ENCODE results near the gene CENPF.
A peak's percentile ranks its signal among the peaks of the same experiment; 100 is the strongest.
"Not testable (repeated sequence)": the region's sequence is repeated elsewhere in the genome, so short reads cannot be mapped to it uniquely, and the experiment has no call there.

Gene CENPF, protein sequence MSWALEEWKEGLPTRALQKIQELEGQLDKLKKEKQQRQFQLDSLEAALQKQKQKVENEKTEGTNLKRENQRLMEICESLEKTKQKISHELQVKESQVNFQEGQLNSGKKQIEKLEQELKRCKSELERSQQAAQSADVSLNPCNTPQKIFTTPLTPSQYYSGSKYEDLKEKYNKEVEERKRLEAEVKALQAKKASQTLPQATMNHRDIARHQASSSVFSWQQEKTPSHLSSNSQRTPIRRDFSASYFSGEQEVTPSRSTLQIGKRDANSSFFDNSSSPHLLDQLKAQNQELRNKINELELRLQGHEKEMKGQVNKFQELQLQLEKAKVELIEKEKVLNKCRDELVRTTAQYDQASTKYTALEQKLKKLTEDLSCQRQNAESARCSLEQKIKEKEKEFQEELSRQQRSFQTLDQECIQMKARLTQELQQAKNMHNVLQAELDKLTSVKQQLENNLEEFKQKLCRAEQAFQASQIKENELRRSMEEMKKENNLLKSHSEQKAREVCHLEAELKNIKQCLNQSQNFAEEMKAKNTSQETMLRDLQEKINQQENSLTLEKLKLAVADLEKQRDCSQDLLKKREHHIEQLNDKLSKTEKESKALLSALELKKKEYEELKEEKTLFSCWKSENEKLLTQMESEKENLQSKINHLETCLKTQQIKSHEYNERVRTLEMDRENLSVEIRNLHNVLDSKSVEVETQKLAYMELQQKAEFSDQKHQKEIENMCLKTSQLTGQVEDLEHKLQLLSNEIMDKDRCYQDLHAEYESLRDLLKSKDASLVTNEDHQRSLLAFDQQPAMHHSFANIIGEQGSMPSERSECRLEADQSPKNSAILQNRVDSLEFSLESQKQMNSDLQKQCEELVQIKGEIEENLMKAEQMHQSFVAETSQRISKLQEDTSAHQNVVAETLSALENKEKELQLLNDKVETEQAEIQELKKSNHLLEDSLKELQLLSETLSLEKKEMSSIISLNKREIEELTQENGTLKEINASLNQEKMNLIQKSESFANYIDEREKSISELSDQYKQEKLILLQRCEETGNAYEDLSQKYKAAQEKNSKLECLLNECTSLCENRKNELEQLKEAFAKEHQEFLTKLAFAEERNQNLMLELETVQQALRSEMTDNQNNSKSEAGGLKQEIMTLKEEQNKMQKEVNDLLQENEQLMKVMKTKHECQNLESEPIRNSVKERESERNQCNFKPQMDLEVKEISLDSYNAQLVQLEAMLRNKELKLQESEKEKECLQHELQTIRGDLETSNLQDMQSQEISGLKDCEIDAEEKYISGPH (N-terminal part only)

DNA sequence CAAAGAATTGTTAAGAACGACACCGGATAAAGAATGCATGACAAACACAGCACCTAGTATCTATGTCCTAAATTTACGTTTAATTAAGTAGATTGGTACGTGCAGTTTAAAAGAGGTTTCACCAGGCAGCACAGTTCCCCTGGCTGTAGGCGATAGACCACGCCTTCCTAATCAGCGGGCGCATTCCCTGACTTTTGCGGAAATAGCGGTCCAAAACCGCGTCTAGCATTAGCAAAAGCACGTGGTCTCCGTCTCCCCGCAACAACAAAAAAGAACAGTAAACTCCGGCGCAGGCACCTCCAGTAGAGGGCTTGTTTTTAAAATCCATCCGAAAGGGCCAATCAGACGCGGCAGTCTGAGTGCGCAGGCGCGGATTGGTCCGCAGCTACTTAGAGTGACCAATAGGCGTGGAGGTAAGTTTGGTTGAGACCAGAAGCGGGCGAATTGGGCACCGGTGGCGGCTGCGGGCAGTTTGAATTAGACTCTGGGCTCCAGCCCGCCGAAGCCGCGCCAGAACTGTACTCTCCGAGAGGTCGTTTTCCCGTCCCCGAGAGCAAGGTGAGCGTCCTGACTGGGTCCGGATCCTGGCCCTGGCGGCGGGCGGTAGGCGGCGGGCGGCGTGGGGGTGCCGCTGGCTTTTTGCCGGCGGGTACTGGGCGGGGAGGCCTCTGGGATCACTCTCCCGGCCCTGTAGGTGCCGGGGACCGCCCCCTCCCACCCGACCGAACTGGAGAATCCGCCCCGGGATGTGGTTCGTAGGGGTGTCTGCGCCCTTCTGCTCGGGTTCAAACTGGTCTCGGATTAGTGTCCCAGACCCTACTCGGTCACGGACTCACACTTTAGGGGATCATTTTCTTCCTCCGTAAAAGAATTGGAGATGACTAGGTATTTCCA lies at the start of gene CENPF:
TSS of gene CENPF (plus strand) at position 432 of the 894 bp plus-strand sequence. CDS start 10,560 bp downstream, outside the sequence.
- peak; percentile 98 to 99 for ATAC-seq

DNA sequence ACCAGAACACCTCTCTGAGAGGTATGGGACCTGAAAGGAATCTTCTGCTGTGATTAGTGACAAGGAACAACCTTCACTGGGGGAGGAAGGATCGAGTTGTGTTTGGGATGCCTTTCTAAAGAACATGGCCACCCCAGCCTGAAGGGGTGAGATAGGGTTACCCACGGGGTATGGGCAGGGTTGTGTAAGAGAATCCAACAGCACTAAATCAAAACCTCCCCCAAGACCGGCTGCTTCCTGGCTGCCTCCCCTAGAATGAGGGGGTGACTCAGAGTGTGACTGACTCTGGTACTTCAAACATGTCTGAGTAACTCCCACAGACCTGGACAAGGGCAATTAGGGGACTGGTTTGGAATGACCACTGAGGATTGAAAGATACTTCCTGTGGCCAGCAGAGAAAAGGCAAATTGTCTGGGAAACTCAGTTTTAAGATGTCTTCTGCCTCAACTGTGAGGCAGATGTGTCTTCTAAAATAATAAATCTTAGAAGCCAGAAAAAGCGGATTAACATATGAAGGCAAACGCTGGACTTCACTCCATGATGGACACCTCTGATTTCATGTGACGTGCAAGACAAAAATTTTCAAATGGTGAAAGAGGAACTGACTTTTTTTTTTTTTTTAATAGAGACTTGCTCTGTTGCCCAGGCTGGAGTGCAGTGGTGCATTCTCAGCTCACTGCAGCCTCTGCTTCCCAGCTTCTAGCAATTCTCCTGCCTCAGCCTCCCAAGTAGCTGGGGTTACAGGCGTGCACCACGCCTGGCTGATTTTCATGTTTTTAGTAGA lies 44.9 kb upstream of the CENPF start:
- ATAC-seq: no peak

- ATAC-seq: no peak
Observed at GRCh38 chr1:214563881-214564280, 39.1 kb upstream of the CENPF start.

DNA sequence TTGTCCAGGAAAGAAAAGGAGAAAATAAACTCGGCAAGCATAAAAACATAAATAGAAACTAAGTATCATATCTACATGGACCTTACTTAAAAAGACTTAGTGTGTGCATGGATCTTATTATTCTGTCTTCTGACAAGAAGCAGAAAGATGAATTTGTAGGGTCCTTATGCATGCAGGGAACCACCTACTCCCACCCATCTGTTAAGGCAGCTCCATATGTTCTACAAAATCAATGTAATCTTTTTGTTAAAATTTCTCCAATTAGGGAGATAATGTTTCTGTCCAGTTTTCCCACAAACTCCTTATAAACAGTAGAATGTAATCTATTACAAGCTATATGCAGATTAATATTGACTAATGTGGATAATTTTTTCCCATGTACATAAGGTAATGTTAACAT lies 37.7 kb upstream of the CENPF start:
- no peak for ATAC-seq

GRCh38 chr1:214566158-214567104 lies 36.6 kb upstream of the CENPF start:
- ATAC-seq: no peak

DNA sequence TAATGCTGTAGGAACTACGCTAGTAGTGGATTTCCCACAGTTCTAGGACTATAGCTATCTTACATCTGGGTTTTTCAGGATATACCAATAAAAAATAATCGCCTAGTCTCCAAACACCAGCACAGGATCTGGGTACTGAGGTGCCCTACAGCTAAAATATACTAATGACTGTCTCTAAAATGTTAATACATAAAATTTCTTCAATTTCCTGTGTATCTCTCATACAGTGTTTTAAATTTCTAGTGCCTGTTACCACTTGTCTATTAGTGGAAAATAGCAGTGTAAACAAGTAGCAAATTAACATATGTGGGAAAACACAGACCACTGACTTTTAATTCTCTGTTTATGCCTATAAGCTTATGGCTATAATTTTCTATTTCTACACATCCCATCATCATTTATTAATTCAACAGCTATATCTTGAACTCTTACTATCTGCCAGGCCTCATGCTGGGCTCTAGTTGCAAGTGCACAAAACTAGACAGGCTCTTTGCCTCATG lies 35.5 kb upstream of the CENPF start:
- ATAC-seq: no peak

- no peak for ATAC-seq
Observed at GRCh38 chr1:214568328-214568727, 34.7 kb upstream of the CENPF start.

DNA sequence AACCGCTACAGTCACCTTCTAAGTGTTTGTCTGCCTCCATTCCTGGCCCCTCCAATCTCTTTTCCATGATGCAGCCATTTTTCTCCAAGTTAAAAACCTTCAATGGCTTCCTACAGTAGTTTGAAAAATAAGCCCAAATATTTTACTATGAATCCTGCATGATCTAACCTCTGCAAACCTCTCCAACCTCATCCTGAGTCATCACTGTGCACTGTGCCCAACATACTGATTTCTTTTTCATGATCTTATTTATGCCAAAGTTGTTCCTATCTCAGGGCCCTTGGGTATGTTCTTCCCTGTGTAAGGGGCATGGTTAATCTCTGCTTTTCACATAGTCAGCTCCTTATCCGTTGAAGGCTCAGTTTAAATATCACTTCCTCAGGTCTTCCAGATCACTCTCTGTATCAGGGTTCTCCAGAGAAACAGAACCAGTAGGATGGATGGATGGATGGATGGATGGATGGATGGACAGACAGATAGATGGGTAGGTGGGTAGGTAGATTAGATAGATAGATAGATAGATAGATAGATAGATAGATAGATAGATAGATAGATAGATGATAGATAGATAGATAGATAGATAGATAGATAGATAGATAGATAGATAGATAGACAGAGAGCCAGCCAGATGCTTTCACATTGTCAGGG lies 33.5 kb upstream of the CENPF start:
- ATAC-seq: no peak

GRCh38 chr1:214570442-214570841 lies 32.6 kb upstream of the CENPF start:
- ATAC-seq: no peak

GRCh38 chr1:214571281-214571680 lies 31.7 kb upstream of the CENPF start:
- no peak for ATAC-seq

DNA sequence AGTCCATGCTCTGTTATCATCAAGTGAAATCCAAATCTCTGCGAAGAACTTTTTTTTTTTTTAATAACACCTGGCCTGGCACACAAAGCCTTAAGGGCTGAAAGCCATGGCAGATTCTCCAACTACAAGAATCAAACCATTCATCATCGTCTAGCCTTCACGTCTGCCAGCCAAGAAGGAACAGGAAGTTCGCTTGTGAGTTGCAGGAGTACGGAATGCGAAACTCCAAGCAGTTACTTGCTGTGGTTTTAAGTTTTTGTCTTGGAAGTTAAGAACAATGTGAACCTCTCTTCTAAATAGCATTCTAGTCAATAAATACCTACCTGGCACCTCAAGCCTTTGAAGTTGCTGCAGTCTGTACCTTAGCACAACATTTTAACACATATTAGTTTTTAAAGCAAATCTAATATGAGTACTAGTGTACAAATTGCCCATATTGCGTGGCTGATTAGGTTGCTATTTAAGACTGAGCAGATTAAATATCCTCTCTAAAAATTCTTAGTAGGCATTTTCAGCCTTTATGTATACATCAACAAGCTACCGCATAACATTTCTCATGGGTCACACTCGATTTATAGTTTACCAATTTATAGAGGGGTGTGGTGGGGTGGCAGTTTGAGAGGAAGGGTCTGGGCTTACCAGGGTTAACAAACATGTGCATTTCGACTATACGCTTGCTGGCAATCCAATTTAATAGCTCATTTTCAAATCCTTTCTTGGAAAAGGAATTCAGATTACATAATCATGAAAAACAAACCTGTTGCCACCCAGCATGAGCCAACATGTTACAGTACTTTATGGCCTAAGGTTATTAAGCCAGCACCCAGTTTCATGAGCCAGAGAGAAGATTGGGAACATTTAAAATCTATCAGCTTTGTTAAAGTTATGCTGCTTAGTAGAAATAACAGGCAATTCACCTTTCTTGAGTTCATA lies 29.3 kb upstream of the CENPF start:
- no peak for ATAC-seq

GRCh38 chr1:214574598-214575411 lies 28.2 kb upstream of the CENPF start:
- ATAC-seq: no peak

GRCh38 chr1:214576120-214576519 lies 26.9 kb upstream of the CENPF start:
- not testable (repeated sequence) for ATAC-seq

DNA sequence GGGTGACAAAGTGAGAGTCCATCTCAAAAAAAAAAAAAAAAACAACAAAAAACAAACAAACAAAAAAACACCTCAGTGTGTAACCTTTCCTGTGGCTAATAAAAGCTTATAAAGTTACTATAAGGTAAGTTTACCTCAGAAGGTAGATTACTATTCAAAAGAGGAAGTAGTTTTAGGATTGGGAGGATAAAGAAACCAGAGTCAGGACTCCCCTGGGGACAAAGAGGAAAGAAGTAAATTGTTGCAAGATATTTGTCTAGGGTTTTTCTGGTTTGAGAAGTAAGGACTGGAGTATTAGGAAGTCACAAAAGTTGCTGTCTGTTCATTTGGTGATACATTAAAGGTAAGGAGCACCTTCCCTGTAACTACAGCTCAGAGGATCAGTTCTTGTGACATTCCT lies 23.8 kb upstream of the CENPF start:
- no peak for ATAC-seq

- ATAC-seq: no peak
Observed at GRCh38 chr1:214581785-214582184, 21.2 kb upstream of the CENPF start.

DNA sequence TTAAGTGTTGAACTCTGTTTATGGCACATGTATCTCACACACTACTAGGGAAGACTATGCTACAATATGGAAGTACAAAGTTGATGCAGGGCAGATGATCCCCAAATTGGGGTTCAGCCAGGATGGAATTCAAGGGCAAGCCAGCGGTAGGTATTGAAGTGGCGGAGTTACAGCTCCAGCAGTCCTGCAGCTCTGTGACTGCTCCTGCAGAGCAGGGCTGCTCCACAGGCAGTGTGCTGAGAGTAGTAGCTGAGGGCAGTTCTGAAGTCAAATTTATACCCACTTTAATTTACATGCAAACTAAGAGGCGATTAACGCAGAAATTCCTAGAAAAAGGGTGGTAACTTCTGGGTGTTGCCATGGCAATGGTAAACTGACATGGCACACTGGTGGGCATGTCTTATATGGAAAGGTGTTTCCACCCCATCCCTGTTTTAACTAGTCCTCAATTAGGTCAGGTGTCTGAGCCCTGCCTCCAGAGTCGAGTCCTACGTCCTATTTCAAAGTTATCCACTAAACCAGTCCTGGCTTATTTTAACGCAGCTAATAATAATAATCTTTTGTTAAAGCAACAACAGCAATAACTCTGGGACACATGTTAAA lies 20.6 kb upstream of the CENPF start:
- ATAC-seq: no peak

- no peak for ATAC-seq
Observed at GRCh38 chr1:214583113-214583512, 19.9 kb upstream of the CENPF start.

Data from activated CD4-positive, CD25-positive, alpha-beta regulatory T cell treated with anti-CD3 and anti-CD28 coated beads, Interleukin-2, amount 50 U/mL, for 24 hours (primary cell).